Femur (tissue), 1 donor: ENCODE data around the gene ASB12.
A peak's percentile ranks its signal among the peaks of the same experiment; 100 is the strongest.
"Not testable (repeated sequence)": the region's sequence is repeated elsewhere in the genome, so short reads cannot be mapped to it uniquely, and the experiment has no call there.

Source experiments
- DNase-seq: peaks from one replicate; pipeline ENCODE4 v3.0.0-alpha.2; 2017

Gene ASB12

GRCh38 chrX:64230123-64230970, at the start of gene ASB12:
ASB12 (minus strand) TSS chrX:64230607; CDS start chrX:64225650, 4,957 bp downstream.
- DNase-seq, result no peak

- no peak for DNase-seq
These were observed 34.9 kb upstream of the ASB12 start for GRCh38 chrX:64265265-64265664.

- DNase-seq, result no peak
These were observed 1.3 kb downstream of the ASB12 start for GRCh38 chrX:64229154-64229553.

GRCh38 chrX:64218023-64218422, 12.4 kb downstream of the ASB12 start:
- no peak for DNase-seq

- not testable (repeated sequence) for DNase-seq
These were observed 16.4 kb downstream of the ASB12 start for GRCh38 chrX:64213989-64214388.

GRCh38 chrX:64206556-64207162, 23.7 kb downstream of the ASB12 start:
- no peak for DNase-seq

GRCh38 chrX:64205735-64206501, 24.5 kb downstream of the ASB12 start:
- DNase-seq, result peak; percentile 95

GRCh38 chrX:64205441-64205734, 25.0 kb downstream of the ASB12 start, which contains the start of gene AMER1:
AMER1 (minus strand) TSS chrX:64205708; CDS start chrX:64193286, 12,422 bp downstream.
- no peak for DNase-seq

- peak; percentile 47 for DNase-seq
These were observed 25.5 kb downstream of the ASB12 start for GRCh38 chrX:64204701-64205440.

GRCh38 chrX:64204252-64204651, 26.2 kb downstream of the ASB12 start:
- peak; percentile 28 for DNase-seq

- no peak for DNase-seq
These were observed 27.5 kb downstream of the ASB12 start for GRCh38 chrX:64202808-64203325.

- no peak for DNase-seq
These were observed 32.4 kb downstream of the ASB12 start for GRCh38 chrX:64198036-64198435.

- no peak for DNase-seq
These were observed 33.8 kb downstream of the ASB12 start for GRCh38 chrX:64196606-64197005.

- no peak for DNase-seq
These were observed 34.5 kb downstream of the ASB12 start for GRCh38 chrX:64195862-64196261.

- no peak for DNase-seq
These were observed 37.7 kb downstream of the ASB12 start for GRCh38 chrX:64192673-64193072.

- DNase-seq, result no peak
These were observed 38.4 kb downstream of the ASB12 start for GRCh38 chrX:64192040-64192439.

- no peak for DNase-seq
These were observed 39.0 kb downstream of the ASB12 start for GRCh38 chrX:64191281-64192010.

GRCh38 chrX:64190136-64190740, 40.2 kb downstream of the ASB12 start:
- no peak for DNase-seq

GRCh38 chrX:64188901-64189300, 41.5 kb downstream of the ASB12 start:
- no peak for DNase-seq

- DNase-seq, result no peak
These were observed 42.7 kb downstream of the ASB12 start for GRCh38 chrX:64187762-64188150.

- DNase-seq, result no peak
These were observed 43.2 kb downstream of the ASB12 start for GRCh38 chrX:64186974-64187761.
